Hepatocyte (in vitro differentiated cells): ENCODE results near the gene KCNG4. TPM values are rescaled to one million over a fixed set of nuclear protein-coding genes. Genes with fewer than 3 reads are reported as not detected.

ENCODE experiments used
- DNase-seq: peaks from one replicate; pipeline ENCODE4 v3.0.0-alpha.2; 2016; ENCODE audit warnings: low spot score
- H2AFZ ChIP-seq: fragments of 200-600 bp; sonication (generic); 2 replicates; pipeline ENCODE4 v1.6.0; 2016; ENCODE audit warnings: antibody characterized with exemption, mild to moderate bottlenecking
- H3K27ac ChIP-seq: fragments of 200-600 bp; sonication (generic); 2 replicates; pipeline ENCODE4 v1.5.1; 2016; ENCODE audit warnings: mild to moderate bottlenecking
- H3K27me3 ChIP-seq: fragments of 200-600 bp; sonication (generic); 2 replicates; pipeline ENCODE4 v1.6.1; 2016
- H3K36me3 ChIP-seq: fragments of 200-600 bp; sonication (generic); replicated peaks from 2 replicates; pipeline ENCODE4 v1.5.1; 2016; ENCODE audit warnings: low read depth; ENCODE audit not compliant: insufficient read depth
- H3K4me1 ChIP-seq: fragments of 200-600 bp; sonication (generic); 2 replicates; pipeline ENCODE4 v1.5.1; 2016; ENCODE audit warnings: mild to moderate bottlenecking, moderate library complexity; ENCODE audit not compliant: insufficient read depth
- H3K4me2 ChIP-seq: fragments of 200-600 bp; sonication (generic); 2 replicates; pipeline ENCODE4 v1.6.0; 2016
- H3K4me3 ChIP-seq: fragments of 200-600 bp; sonication (generic); 2 replicates; pipeline ENCODE4 v1.5.1; 2016; ENCODE audit warnings: mild to moderate bottlenecking
- H3K79me2 ChIP-seq: fragments of 200-600 bp; sonication (generic); 2 replicates; pipeline ENCODE4 v1.6.0; 2017; ENCODE audit warnings: mild to moderate bottlenecking
- H3K9me2 ChIP-seq: fragments of 200-600 bp; sonication (generic); replicated peaks from 2 replicates; pipeline ENCODE4 v1.6.0; 2017; ENCODE audit warnings: mild to moderate bottlenecking; ENCODE audit not compliant: insufficient read depth
- H3K9me3 ChIP-seq: fragments of 200-600 bp; sonication (generic); 2 replicates; pipeline ENCODE4 v1.5.1; 2016; ENCODE audit warnings: low read depth, mild to moderate bottlenecking
- H4K20me1 ChIP-seq: fragments of 200-600 bp; sonication (generic); 2 replicates; pipeline ENCODE4 v1.6.0; 2016; ENCODE audit warnings: mild to moderate bottlenecking; ENCODE audit not compliant: insufficient read depth, poor library complexity, severe bottlenecking
- EZH2 ChIP-seq: fragments of 200-600 bp; sonication (generic); IDR thresholded peaks from 2 replicates; pipeline ENCODE4 v1.6.1; 2016; ENCODE audit warnings: antibody characterized with exemption, mild to moderate bottlenecking, borderline replicate concordance
- EZH2phosphoT487 ChIP-seq: fragments of 200-600 bp; sonication (generic); IDR thresholded peaks from one replicate; pipeline ENCODE4 v1.6.1; 2018; ENCODE audit warnings: antibody characterized with exemption, mild to moderate bottlenecking, low read depth, moderate library complexity; ENCODE audit not compliant: unreplicated experiment, severe bottlenecking
- WGBS: methylation state at CpG from one replicate; pipeline ENCODE4 v1.1.6; 2016; ENCODE audit warnings: low lambda C conversion rate; ENCODE audit errors: missing lambda C conversion rate; 5-methylcytosine and 5-hydroxymethylcytosine counted together
- polyA plus RNA-seq: library from polyadenylated mRNA; unstranded; fragments of >200 nt; fragmentation: Nextera tagmentation; extraction: Ambion mirVana; gene quantifications from 2 replicates; pipeline ENCODE4 v1.2.1, GENCODE V29; 2016
- total RNA-seq: library from RNA; depleted of rRNA; stranded (reverse); fragments of >200 nt; gene quantifications from 2 replicates; pipeline ENCODE4 v1.2.3, GENCODE V29; 2014
- TF ChIP-seq, protein P1 (sequence below): fragments of 200-600 bp; sonication (generic); IDR thresholded peaks from 2 replicates; pipeline ENCODE4 v1.5.1; 2016; ENCODE audit warnings: antibody characterized with exemption, mild to moderate bottlenecking; ENCODE audit not compliant: poor library complexity

The KCNG4 gene
- total and polyA plus RNA-seq, 2 experiments from 2014 or later: not detected

DNA sequence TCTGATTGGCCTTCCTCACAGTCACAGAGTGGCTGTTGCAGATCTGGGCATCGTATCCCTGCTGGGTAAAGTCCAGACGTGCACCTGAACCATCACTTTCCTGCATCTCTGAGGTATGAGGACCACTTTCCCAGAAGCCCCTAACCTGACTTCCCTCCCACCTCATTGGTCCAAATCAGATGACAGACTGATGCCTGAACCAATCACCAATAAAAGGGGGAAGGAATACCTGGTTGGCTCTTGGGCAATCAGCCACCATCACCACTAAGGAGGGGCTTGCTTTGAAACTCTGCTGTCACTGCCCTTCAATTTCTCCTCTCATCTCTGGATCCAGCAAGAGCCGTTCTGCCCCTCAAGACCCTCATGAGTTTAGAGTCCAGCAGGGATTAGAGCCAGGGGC, 41.3 kb upstream of the KCNG4 start:
- no peaks in the 10 kb centered on the region for H3K9me3 ChIP-seq
- no peak for TF ChIP-seq EZH2
- no peak for TF ChIP-seq EZH2phosphoT487
- TF ChIP-seq, protein P1, sequence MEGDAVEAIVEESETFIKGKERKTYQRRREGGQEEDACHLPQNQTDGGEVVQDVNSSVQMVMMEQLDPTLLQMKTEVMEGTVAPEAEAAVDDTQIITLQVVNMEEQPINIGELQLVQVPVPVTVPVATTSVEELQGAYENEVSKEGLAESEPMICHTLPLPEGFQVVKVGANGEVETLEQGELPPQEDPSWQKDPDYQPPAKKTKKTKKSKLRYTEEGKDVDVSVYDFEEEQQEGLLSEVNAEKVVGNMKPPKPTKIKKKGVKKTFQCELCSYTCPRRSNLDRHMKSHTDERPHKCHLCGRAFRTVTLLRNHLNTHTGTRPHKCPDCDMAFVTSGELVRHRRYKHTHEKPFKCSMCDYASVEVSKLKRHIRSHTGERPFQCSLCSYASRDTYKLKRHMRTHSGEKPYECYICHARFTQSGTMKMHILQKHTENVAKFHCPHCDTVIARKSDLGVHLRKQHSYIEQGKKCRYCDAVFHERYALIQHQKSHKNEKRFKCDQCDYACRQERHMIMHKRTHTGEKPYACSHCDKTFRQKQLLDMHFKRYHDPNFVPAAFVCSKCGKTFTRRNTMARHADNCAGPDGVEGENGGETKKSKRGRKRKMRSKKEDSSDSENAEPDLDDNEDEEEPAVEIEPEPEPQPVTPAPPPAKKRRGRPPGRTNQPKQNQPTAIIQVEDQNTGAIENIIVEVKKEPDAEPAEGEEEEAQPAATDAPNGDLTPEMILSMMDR: no peak
- no peaks in the 10 kb centered on the region for H3K27me3 ChIP-seq
- no peaks in the 10 kb centered on the region for H3K9me2 ChIP-seq
- H4K20me1 ChIP-seq: no peaks in the 10 kb centered on the region
- H3K36me3 ChIP-seq: no peaks in the 10 kb centered on the region
- DNase-seq: no peak
- H3K4me2 ChIP-seq: no peak overlapping the region
- no peak overlapping the region for H3K27ac ChIP-seq
- H2AFZ ChIP-seq: no peak overlapping the region
- WGBS: 92% methylated on average over 3 of the region's 3 CpGs
- no peaks in the 10 kb centered on the region for H3K79me2 ChIP-seq
- H3K4me3 ChIP-seq: no peak overlapping the region
- peaks cover 13% of the 10 kb centered on the region for H3K4me1 ChIP-seq

DNA sequence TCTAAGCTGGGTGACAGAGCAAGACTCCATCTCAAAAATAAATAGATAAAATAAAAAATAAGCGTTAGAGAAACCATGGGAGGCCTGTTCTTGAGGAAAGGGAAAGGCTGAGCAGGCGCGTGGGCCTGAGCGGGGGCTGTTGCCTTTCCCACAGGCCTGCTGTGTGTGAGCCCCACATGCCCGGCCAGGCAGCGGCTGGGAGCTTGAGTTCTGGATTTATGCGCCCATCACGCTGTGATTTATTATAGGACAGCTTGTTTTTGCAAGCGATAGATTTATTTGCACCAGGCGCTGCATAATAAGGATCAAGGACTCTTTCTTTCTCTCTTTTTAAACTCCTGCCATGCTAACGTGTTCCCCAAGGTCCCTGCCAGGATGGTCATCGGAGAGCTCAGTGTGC, 40.1 kb upstream of the KCNG4 start:
- no peaks in the 10 kb centered on the region for H3K36me3 ChIP-seq
- H3K27me3 ChIP-seq: no peaks in the 10 kb centered on the region
- no peak overlapping the region for H3K4me2 ChIP-seq
- H3K27ac ChIP-seq: no peak overlapping the region
- no peak overlapping the region for H2AFZ ChIP-seq
- no peaks in the 10 kb centered on the region for H4K20me1 ChIP-seq
- TF ChIP-seq EZH2: no peak
- no peak for TF ChIP-seq EZH2phosphoT487
- TF ChIP-seq, protein P1: no peak
- H3K4me3 ChIP-seq: no peak overlapping the region
- H3K9me3 ChIP-seq: no peaks in the 10 kb centered on the region
- 95% methylated on average over 12 of the region's 12 CpGs for WGBS
- DNase-seq: no peak
- H3K9me2 ChIP-seq: no peaks in the 10 kb centered on the region
- H3K4me1 ChIP-seq: peaks cover 13% of the 10 kb centered on the region
- no peaks in the 10 kb centered on the region for H3K79me2 ChIP-seq

DNA sequence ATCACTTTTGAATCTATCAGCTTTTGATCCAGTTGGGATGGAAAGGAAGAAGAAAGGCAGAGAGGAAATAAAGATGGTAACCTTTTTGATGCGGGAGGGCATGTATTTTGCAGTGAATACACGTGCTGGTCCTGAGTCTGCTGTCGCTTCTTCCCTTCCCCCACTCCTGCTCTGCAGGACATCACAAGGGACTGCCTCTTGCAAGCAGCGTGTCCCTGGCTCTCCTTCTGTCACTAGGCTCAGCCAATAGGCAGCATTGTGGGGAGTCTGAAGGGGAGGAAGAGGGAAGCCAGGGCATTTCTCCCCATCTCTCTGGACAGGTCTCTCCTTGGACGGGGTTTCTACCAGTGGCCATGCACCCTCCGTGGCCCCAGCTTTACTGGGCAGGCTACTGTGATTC, 39.2 kb upstream of the KCNG4 start:
- H3K79me2 ChIP-seq: no peaks in the 10 kb centered on the region
- WGBS: 33% methylated on average over 6 of the region's 6 CpGs
- H4K20me1 ChIP-seq: no peaks in the 10 kb centered on the region
- no peak overlapping the region for H2AFZ ChIP-seq
- no peak for TF ChIP-seq EZH2
- TF ChIP-seq, protein P1: no peak
- TF ChIP-seq EZH2phosphoT487: no peak
- H3K4me3 ChIP-seq: no peak overlapping the region
- no peak overlapping the region for H3K27ac ChIP-seq
- no peaks in the 10 kb centered on the region for H3K9me3 ChIP-seq
- H3K9me2 ChIP-seq: no peaks in the 10 kb centered on the region
- DNase-seq: no peak
- H3K36me3 ChIP-seq: no peaks in the 10 kb centered on the region
- H3K4me1 ChIP-seq: peaks cover 6% of the 10 kb centered on the region
- no peak overlapping the region for H3K4me2 ChIP-seq
- H3K27me3 ChIP-seq: no peaks in the 10 kb centered on the region

DNA sequence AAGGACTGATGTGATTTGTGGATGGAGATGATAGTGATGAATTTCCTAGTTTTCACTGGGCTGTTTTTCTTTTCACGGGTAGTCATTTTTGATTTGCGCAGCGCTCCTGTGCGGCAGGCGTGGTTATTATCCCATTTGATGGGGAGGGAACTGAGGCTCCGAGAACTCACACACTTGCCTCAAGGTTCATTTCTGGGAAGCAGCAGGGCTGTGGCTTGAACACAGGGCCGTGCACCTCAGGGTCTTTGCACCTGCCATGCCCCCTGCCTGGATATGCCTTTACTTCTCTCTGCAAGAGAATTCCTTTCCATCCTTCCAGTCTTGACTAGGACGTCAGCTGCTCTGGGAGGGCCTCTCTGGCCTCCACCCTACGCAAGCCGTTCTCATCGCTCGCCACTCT, 38.5 kb upstream of the KCNG4 start:
- Histone ChIP-seq H3K9me2 (no peaks in the 10 kb centered on the region), H3K79me2 (no peaks in the 10 kb centered on the region), H2AFZ (no peak overlapping the region), H3K27me3 (no peaks in the 10 kb centered on the region), H3K36me3 (no peaks in the 10 kb centered on the region), H3K9me3 (no peaks in the 10 kb centered on the region), H3K4me2 (no peak overlapping the region), H3K4me3 (no peak overlapping the region), H3K4me1 (peaks cover under 1% of the 10 kb centered on the region), H3K27ac (no peak overlapping the region), H4K20me1 (no peaks in the 10 kb centered on the region)
- WGBS: 93% methylated on average over 12 of the region's 12 CpGs
- TF ChIP-seq EZH2: no peak
- TF ChIP-seq, protein P1: no peak
- no peak for TF ChIP-seq EZH2phosphoT487
- DNase-seq: no peak
